NCI-H2227 (cell line): ENCODE results near the gene DHRS3.
A peak's percentile ranks its signal among the peaks of the same experiment; 100 is the strongest.

Experiments used
- DNase-seq: peaks from one replicate; lab custom pipeline; 2025; ENCODE audit not compliant: unreplicated experiment; lab: John Stamatoyannopoulos, UW

DHRS3 gene

DNA sequence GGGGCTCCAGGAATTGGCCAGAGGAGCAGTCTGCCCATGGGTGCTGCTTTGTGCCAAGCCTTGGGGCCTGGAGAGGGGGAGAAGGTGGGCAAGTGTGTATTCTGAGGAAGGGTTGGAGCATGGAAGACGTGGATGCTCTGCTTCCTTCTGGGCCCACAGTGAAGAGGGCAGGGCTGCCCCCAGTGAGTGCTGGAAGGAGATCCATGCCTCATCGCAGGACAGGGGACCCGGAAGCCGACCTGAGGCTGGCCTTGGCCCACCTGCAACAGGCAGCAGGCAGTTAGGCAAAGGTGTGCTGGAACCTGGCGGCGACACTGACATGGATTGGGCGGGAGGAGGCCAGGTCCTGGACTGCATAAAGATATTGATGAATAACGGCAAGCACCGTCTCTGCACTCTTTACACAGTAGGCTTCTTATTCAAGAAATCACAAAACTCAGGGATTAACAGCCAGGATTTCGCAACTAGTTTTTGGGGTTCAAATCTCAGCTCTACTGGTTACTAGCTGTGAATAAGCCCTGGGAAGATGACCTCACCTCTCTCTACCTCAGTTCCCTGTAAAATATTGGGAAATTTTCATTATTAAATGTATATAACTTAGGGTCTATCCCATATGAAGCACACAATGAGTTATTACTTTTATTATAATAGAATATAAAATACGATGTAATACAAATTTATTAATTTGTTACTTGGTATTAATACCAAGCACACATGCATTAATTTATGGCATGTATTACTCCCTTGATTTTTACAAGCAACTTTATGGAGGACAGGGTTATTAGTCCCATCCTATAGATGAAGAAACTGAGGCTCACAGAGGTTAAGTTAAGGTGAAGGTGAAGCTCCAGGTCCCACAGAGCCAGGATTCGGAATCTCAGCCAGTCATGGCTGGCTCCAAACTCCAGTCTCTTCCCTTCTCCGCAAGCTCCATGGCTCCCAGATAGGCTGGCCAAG lies 62.3 kb downstream of the DHRS3 start:
- DNase-seq: no peak

DNA sequence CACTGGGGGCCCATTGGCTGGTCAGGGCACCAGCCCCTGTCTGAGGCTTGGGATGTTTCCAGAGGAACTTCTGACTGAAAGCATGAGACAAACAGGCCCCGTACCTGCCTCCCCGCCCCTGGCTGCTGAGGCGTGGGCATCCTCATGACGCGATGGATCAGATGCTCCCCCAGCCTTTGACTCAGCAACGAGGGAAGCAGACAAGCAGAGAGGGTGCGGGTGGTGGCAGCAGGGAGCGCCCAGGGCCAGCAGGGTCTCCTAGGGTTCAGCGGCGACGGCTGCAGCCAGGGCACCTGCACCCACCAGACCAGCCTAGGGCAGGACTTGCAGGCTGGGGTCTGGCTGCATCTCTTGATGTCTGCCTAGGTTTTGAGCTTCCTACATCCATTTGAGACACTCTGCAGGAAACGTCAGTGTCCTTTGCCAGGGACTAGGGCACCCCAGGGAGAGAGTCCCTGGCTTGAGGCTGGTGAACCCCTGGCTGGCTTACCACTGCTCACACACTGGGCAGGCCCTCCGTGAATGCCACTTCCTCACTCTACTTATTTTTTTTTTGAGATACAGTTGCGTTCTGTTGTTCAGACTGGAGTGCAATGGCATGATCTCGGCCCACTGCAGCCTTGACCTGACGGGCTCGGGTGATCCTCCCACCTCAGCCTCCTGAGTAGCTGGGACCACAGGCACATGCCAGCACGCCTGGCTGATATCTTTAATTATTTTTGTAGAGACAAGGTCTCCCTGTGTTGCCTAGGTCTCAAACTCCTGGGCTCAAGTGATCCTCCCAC lies 63.3 kb downstream of the DHRS3 start:
- no peak for DNase-seq

DNA sequence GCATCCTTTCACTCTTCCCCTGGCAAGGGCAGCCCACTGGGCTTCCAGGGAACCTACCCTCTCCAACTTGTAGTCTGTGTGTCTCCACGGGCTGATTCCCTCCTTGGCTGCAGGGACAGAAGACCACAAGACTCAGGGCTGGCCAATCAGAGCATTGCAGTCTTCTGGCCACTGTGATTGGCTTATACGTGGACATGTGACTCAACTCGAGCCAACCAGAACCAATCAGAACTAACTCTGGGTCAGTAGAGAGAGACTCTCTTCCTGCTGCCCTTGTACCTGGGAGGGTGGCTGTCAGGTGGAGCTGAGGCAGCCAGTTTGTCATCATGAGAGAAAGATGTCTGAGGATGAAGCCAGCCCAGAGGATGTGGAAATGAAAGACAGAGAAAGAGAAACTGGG lies 64.0 kb downstream of the DHRS3 start:
- no peak for DNase-seq

DNA sequence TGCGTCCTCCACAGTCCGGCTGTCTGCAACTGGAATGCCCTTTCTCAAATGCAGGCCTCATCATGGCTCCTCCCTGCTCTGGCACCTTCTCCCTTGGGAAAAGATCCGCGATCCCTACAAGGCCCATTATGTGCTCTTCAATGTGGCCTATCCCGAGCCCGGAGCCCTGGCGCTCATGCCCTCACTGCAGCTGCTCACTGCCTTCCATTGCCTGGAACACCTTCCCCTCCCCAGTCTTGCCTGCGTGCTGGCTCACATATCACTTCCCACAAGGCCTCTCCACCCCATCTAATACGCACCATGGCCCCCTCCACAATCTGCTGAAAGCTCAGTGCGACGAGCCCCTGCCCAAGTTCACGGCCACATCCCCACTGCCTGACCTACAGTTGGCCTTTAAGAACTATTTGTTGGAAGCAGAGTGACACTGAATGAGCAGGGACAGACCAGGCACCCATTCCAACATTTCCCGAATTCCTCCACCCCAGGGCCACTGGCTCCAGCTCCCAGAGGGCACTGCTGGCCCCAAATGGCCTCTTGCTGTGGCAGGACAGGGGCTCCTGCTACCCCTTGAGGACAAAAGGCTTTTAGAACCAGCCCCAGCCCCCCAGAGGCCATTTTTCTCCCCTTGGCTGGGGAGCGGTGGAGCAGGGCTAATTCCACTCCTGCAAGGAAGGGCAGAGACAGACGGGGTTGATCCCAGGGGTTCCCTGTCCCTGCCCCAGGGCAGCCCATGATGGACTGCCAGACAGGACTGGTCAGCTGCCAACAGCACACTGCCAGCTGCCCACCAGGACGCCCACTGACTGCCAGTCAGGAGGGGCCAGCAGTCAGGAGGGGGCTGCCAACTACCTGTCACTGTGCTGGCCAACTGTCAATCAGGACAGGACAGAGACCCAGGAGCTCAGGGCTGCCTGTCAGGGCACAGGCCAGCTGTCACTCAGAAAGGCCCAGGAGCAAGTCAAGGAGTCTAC lies 64.8 kb downstream of the DHRS3 start:
- no peak for DNase-seq

DNA sequence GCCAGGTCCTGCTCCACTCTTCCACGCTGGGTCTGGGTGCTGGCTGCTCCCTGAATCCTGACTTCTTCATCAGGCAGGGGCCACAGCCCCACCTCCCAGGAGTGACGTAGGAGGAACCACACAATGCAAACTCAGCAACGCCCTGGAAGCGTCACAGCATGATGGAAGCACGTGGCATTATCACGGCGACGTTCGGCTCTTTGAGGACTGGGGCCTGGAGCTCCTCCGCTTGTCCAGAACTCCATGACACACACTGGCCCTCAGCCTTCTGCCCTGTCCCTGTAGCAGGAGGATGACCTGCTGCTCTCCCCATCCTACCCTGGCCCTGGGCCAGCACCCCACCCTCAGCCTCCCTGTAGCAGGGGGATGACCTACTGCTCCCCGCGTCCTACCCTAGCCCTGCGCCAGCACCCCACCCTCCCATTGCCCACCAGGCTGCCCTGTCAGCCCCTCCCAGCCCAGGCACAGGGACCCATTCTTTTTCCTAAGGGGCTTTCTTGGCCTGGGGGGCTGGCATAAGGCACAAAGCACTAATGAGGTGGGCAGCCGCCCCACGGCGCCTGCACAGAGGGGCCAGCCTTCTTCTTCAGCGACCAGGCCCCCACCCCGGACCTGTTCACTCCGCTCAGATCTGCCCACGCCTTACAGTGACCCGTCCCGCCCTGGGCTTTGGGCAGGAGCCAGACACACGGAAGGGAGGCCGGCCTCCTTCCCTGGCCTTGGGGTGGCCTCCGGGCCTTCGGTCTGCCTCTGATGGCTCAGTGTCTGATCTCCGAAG lies 65.7 kb downstream of the DHRS3 start:
- DNase-seq: no peak

DNA sequence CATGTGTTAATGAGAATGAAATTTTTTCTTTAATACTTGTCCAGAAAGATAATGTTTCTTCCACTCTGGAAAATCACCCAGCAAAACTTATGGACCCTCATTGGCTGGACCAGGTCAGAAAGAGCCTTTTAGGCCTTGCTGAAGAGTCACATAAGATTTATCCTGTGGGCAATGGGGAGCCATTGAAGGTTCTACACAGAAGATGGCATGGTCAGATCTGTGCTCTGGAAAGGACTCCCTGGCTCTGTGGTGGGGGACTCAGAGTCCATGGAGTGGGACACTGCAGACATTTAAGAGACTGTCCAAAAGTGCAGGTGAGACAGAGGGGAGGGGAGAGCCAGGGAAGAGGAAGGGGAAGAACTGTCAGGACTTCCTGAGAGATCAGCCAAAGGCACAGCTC lies 66.4 kb downstream of the DHRS3 start:
- DNase-seq: no peak

DNA sequence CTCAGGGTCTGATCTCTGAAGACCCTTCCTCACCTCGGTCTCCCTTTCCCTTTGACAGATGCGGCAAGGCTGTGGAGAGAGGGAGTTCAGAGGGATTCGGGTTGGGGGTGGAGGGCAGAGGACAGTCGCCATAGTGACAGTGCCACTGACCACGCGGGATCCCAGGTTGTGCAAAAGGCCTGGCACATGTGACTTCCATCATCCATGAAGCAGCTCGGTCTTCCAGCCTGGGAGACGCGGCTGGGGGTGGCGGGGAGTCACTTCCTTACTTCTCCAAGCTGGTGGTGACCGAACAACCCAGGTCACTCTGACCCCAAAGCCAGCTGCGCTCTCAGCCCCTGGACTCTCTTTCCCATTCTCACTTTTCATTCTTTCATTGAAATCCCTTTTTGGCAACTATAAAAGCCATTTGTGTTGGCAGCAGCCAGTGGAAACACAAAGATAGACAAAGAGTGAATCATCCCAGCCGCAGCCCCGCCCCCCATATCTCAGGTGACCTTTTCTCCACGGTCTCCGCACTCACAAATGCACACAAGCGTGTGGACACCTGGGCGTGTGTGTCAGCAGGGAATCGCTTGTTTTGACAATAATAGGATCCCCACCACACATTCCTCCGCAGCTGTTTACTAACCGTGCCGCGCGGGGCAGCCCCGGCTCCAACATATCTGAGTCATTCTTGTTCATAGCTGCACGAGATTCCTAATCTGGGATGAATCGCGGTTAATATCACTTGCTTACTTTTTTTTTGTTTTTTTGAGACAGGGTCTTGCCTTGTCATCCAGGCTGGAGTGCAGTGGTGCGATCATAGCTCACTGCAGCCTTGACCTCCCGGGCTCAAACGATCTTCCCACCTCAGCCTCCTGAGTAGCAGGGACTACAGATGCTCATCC lies 68.3 kb downstream of the DHRS3 start:
- peak; percentile 37 for DNase-seq

DNA sequence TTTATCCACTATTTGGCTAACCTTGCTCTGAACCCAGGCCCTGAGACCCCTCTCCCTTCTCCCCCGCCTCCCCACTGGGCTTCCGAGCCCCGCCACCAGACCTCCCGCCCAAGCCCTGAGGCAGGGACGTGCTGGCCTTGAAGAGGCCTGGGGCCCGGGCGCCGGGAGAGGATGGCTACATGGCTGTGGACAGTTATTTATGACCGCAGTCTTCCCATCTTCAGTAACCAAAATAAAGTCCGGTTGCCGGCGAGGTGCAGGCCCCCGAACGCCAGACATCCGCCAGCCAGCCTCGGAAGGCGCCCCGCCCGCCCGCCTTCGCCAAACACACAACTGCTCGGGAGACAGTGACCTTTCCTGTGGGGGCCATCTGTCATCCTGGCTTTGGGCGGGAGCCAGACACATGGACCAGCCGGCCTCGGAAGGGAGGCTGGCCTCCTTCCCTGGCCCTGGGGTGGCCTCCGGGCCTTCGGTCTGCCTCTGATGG lies 69.0 kb downstream of the DHRS3 start:
- no peak for DNase-seq

DNA sequence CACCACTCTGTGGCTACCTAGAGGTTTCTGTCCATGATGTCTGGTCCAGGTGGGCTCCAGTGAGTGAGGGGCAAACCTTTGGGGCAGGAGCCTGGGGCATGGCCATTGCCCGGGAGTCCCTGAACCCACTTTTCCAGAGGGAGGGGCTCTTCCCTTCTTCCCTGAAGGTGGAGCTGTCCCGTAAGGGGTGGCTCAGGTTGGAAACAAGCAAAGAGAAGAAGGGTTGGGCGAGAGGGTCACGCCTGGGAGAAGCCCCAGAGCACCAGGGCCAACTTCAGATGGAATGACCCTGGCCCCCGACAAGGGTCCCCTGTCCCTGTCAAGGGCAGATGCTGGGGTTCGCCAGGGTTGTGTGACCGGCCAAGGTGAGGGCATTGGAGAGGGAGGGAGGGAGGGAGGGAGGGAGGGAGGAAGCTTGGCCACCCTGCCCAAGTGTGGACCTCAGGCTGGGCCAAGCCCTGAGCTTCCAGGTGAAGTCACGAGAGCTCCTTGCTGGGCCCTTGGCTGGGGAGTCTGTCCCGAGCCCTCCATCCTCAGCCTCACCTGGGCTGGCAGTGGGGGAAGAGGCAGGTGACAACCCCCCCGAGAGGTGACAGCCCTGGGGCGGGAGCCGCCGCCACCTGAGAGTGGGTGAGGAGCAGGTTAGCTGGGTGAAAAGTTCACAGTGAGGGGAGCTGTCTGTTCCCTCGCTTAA lies 69.6 kb downstream of the DHRS3 start:
- no peak for DNase-seq

DNA sequence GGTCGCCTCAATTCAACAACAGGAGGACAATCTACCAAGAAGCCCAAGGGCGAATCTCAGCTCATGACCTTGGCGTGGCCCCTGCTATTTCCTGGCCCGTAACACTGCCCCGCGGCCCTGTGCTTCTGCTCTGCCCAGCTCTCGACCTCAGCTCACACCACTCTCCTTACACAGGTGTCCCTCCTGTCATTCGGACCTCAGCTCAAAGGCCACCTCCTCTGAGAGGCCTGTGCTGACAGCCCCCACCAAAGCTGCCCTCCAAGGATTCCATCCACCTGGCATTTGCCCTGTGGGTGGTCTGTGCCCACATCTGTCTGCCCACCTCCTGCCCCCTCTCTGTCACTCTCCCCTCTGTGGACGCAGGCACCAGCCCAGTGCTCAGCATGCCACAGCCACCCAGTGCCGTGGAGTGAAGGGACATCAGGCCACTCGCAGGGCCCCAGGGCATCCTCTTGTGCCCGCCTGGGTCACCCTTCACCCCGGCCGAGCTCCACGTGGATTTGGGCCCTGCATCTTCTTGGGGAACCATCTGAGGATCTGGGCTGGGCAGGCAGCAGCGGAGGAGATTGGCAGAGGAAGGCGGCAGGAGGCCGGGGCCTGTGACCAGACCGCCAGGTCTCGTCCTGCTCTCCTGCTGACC lies 70.3 kb downstream of the DHRS3 start:
- DNase-seq: no peak

DNA sequence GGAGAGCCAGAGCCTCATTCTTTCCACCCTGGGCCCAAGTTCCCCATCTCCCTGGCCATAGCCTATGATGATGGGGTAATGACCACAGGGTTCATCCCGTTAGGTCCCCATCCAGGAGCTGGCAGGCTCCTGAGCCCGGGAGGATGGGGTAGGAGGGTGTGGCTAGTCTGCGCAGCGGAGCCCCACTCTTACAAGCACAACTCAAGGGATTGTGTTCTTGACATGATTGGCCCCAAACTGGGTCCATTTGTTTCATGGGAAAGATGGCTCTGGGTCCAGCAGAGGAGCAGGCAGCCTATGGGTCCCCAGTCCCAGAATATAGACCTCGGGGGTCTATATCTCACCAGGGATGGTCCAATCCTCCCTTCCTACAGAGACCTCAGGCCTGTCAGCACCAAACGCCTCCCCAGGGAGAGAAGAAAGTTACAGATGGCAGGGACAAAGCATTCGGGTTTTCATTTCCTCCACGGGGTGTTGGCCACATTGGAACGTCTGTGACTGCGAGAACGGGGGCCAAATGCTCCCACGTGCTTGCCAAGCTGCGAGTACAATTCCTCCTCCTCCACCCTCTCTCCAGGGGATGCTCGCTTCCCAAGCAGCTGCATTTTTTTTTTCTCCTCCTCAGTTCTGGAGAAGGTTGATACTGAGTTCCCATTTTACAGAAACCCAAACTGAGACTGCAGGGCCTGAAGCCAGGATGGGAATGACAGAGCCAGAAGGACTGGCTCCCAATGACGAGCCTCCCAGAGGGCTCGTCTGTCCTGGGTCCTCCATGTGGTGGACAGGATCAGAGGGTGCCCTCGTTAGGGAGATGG lies 71.0 kb downstream of the DHRS3 start:
- no peak for DNase-seq

DNA sequence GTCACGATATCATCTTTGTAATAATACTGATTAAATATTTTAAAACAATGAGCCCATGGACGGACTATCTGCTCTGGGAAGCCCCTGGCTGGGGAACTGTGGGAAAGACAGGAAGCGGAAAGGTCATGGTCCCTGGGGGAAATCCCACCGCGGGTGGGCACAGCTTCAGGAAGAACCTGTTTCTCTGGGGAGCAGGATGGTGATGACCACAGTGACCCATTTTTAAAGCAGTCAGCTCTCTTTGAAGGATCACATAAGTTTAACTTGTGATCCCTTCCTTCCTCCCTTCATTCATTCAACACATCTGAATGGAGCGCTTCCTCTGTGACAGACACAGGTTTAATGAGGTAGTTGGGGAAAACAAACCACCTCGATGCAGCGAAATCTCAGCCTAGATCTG lies 73.0 kb downstream of the DHRS3 start:
- no peak for DNase-seq

DNA sequence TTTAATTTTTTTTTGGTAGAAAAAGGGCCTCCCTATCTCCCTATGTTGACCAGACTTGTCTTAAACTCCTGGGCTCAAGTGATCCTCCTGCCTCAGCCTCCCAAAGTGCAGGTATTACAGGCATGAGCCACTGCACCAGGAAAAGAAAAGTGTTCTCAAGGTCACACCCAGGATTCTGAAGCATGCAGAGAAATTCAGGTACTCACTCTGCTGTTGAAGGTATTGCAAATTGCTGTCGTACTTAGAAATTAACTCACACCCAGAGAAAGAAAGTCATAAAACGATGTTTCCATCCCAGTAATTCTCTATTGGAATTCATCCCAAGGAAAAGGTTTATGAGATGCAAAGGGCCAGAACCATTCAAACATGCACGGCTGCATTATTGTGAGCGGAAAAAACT lies 73.7 kb downstream of the DHRS3 start:
- DNase-seq: no peak

DNA sequence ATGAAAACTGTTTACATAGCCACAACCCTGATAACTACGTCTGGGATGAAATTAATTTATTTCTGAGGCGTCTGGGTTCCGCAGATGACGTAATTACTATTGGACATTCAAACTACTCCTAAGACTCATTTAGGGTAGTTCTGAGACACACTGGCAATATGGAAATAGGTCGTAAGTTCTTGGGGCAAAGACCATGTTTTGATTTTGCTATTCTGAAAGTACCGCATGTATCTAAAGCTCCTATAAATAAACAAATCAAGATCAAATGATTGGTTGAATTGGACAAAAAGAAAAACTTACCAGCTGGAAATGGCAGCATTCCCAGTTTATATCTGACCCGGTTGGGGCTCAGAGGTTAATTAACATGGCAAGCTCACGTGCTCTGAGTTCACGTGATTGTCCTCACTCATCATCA lies 74.3 kb downstream of the DHRS3 start:
- no peak for DNase-seq

DNA sequence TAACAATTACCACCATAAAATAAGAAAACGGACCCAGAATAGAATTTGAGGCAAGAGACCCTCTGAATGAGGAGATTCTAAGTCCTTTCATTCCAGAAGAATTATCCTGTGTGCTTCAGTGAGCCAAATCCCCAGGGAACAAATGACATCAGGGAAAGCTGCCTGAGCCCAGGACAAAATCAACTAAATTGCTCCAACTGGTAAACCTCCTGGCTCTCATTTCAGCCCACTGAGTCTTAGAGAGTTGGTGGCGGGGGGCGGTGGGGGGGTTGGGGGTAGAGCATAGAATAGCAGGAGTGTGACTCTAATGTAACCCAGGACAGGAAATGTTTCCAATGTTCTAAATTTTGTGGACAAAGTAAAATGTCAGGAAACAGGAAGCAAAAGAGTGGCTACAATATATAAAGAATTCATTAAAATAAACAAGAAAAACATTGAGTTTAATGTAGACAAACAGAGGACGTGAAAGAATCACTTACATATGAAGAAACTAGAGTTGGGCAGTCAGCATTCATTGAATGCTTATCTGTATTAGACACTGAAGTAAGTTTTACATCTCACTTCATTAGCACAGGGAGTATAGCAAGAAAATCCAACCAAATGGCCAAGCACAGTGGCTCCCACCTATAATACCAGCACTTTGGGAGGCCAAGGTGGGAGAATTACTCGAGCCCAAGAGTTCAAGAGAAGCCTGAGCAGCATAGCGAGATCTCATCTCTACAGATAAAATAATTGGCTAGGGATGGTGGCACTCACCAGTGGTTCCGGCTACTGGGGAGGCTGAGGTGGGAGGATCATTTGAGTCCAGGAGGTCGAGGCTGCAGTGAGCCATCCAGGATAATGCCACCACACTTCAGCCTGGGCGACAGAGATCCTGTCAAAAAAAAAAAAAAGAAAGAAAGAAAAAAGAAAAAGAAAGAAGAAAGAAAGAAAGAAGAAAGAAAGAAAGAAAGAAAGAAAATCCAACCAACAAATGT lies 75.1 kb downstream of the DHRS3 start:
- DNase-seq: no peak

DNA sequence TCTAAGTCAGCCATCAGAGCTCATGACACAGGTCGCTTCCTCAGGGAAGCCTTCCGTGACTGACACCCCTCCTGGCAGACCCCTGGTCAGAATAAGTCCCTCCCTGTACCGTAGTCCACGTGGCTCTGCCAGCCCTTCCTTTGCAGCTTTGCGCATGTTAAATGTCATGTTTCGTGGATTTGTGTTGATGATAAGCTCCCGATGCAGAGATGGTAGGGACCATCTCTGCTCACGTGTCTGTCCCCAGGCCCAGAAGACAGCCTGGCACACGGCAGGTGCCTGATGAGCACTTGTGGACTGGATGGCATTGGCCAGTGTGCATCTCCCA lies 75.9 kb downstream of the DHRS3 start:
- DNase-seq: no peak
